SK-N-DZ (cell line): Measurements from ENCODE around the gene LRG1.

Experiments
- DNase-seq: peaks from one replicate; pipeline ENCODE4 v3.0.0-alpha.2; 2015; ENCODE audit warnings: low spot score

LRG1 gene

DNA sequence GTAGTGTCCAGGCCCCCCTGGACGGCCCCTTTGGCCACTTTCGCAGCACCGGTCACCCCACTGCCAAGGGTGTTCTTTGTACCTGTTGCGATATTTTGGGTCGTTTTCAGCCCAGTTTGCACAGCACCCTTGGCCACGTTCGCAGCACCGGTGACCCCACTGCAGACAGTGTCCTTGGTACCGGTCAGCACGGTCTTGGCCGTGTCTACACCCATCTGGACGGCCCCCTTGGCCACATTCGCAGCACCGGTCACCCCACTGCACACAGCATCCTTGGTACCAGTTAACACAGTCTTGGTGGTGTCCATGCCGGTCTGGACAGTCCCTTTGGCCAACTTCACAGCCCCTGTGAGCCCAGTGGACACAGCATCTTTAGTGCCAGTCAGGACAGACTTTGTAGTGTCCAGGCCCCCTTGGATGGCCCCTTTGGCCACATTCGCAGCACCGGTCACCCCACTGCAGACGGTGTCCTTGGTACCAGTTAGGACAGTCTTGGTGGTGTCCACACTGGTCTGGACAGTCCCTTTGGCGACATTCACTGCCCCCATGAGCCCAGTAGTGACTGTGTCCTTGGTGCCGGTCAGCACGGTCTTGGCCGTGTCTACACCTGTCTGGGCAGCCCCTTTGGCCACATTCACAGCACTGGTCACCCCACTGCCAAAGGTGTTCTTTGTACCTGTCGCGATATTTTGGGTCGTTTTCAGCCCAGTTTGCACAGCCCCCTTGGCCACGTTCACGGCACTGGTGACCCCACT is 28.4 kb downstream of the LRG1 start:
- no peak for DNase-seq

DNA sequence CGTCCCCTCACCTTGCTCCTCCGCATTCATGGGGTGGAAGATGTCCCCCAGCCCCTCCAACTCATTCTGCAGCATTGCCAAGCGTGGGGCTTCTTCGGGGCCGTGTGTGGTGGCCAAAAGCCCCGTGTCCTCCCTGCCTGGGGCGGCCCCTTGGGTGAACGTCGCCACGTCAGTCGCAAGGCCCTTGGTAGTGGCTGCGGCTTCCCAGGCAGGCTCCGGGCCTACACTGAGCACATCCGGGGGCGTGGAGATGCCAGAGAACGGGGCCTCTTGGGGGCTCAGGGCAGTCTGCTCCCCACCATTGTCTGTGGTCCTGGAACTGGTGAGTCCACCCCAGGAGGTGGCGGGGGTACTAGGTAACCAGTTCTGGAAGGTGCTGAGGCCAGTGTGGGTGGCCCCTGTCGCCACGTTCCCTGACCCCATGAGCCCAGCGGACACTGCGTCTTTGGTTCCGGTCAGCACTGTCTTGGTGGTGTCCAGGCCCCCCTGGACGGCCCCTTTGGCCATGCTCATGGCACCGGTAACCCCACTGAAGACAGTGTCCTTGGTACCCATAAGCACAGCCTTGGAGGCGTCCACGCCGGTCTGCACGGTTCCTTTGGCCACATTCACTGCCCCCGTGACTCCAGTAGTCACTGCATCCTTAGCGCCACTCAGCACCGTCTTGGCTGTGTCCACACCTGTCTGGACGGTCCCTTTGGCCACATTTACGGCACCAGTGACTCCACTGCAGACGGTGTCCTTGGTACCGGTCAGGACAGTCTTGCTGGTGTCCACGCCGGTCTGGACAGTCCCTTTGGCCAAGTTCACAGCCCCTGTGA is 29.2 kb downstream of the LRG1 start:
- DNase-seq: no peak

DNA sequence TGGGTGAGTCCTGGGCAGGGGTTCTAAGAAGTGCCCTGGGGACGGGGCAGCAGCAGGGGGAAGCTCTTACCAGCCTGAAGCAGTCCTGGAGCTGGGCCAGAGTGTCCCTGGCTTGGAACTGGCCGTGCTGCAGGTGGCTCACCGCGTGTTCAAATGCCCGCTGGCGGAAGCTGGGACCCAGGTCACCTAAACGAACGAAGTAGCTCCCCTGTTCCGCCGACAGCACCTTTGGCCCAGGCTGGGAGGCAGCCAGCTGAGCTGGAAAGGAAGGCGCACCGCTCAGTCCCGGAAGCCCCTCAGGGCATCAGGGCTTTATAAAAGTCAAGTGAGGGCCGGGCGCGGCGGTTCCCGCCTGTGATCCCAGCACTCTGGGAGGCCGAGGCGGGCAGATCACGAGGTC is 31.1 kb downstream of the LRG1 start:
- no peak for DNase-seq

DNA sequence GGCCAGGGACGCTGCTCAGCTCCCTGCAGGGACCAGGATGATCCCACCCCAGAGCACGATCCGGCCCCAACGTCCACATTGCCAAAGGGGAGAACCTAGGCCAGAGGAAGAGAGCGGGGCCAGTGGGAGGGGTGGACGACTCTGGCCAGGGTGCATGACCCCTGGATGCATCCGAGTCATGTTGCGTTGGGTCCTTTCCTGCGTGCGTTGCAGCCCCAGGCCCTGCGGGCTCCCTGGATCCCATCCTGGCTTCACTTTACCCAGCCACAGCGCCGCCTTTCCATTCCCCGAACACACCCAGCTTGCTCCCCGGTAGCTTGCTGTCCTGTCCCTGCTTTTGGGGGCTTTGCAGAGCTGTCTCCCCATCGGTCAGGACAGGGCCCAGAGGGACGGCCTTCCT is 32.0 kb downstream of the LRG1 start:
- DNase-seq: no peak

DNA sequence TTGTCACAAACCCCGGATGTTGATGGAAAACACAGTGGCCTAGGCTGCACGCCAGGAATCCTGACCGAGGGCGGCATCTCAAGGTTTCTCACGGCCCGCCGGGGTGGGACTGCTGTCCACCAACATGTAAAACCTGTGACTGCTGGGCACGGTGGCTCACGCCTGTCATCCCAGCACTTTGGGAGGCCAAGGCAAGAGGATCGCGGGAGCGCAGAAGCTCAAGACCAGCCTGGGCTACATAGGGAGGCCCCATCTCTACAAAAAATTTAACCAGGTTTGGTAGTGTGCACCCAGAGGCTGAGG is 32.7 kb downstream of the LRG1 start:
- DNase-seq: no peak

DNA sequence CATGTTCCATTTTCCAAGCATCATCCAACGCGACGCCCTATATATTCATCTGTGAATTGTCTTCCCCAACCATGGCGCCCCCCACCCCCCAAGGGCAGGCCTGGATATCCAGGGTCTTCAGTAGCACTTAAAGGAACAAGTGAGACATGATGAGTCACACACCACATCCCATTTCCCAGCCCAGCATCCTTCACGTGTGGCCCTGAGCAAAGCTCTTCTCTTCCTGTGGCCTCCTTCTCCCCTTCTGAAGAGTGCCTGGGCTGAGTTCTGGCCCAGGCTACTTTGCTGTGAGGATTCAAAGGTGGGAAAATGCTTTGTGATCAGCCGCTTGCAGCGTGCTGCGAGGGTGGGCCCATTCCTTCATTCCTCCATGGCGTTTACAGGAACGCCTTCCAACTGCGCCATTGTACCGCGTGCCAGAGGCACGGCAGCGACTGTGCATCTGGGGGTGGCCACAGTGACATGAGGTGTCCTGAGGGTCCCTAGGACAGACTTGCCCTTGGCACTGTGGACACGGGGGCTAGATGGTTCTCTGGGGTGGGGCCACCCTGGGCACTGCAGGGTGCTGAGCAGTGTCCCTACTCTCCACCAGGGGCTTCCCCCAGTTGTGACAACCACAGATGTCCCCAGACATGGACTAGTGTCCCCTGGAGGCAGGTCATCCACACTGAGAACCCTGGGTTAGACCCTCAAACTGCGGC is 33.2 kb downstream of the LRG1 start:
- no peak for DNase-seq

DNA sequence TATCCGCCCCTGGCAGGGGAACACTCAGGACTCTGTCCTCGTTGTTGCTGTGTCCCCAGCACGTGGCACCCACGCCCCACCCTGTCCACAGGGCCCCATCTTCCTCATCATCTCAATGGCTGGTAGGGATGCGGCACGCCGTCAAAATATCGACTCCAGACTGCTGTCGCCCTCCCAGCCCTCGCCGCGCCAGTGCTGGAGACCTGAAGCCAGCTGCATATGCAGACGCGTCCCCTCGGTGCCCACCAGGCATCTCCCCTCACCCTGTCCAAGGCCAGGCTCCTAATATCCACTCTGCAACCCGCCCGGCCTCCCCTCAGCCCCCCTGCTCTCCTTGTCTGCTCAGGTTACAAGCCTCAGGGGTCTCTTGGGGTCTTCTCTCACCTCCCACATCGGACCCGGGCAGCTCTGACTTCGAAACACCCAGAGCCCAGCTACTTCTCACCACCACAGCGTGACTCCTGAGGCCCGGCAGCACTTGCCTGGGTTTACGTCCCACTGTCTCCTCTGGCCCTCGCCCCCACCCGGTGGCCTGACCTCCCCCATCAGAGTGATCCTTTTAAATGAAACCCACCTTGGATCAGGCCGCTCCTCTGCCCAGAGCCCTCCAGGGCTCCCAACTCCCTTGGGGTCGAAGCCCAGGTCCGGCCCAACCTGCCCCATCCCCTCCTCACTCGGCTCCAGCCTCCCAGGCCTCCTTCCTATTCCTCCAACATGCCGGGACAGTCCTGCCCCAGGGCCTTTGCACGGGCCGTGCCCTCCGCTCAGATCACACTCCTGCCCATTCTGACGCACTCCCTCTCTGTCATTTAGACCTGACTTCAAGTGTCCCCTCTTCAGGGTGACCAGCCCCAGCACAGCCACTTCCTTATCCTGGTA is 34.0 kb downstream of the LRG1 start:
- DNase-seq: no peak

DNA sequence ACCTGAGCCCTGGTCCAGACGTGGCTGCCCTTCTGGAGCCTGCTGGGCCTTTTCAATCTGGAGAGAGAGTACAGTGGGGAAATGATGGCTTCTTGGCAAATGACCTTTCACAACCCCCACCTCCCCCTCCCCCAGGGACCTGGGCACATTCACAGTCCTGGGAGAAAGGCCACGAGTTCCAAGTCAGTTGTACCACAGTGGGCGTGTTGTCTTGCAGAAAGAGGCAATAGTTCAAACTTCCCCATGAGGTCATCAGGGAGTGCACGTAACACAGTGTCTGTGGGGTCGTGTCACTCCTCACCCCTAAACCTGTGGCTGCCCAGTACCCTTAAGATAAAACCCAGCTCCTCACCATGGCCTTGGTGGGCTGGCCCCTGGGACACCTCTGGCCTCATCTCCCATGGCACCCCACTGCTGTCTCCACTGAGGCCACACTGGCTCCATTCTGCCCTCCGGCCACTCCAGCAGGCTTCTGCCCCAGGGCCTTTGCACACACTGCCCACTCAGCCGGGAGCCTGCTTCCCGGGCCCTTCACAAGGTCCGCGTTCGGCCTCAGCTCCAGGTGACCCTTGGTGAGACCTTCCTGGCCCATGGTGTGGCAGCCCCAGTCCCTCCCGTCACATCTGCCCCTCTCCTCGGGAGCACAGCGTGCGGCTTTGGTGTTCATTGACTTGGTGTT is 34.8 kb downstream of the LRG1 start:
- no peak for DNase-seq

DNA sequence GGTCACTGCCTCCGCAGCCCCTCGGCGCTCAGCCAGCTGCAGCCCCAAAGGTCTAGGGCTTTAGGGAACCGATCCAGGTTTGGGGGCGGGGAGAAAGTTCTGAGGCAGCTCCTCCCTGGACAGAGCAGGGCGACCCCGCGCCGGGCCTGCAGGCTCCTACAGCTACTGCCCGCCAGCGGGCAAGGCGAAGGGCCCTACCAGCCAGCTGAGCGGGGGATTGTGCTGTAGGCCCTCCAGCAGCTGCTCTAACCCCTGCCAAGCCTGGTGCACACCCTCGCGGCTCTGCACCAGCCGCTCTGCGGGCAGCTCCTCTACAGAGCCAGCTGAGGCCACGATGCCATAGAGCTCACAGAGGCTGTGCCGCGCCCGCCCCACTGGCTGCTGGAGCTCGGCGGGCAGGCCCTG is 35.5 kb downstream of the LRG1 start:
- DNase-seq: no peak

DNA sequence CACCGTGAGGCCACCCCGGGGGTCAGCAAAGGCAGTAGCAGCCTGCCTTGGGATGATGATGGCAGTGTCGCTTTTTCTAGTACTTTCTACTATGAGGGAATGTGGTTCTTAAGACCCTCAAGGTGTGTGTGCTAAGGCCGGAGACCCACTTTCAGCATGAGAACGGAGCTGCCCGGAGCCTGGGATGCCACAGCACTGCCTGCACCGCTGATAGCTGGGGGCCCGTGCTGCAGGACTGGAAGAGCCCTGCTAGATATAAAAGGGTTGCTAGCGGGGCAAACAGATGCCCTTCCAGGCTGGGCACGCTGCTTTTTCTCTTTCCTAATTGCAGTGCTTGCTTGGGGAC is 36.0 kb downstream of the LRG1 start:
- no peak for DNase-seq

DNA sequence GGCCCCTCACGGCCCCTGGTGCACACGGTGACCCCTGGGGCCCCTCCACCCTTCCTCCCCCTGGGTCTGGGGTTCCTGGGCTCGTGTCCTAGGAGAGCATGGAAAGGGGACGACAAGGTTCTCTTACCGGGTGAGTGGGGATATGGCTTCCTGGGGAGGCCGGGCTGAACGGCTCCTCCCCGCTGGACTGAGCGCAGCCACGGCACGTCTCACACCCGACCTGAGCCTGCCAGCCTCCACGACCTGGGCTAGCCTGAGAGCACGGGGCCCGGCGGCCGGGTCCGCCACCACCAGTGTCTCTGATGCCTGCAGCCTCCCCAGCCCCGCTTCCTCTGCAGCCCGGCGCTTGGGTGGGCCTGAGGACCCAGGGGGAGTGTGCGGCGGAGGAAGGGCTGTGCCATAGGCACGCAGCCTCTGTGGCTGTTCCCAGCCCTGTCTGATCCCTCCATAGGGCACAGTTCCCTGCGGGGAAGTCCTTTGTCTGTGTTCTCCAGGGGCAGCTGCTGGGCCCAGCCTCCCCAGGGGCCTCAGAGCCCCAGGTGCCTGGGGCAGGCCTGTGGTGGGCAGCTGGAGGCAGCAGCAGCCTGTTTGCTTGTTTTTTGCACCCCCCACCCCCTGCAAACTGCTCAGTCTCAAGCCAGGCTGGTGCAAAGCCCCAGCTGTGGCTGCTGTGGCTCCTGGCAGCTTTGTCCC is 36.6 kb downstream of the LRG1 start:
- DNase-seq: no peak

DNA sequence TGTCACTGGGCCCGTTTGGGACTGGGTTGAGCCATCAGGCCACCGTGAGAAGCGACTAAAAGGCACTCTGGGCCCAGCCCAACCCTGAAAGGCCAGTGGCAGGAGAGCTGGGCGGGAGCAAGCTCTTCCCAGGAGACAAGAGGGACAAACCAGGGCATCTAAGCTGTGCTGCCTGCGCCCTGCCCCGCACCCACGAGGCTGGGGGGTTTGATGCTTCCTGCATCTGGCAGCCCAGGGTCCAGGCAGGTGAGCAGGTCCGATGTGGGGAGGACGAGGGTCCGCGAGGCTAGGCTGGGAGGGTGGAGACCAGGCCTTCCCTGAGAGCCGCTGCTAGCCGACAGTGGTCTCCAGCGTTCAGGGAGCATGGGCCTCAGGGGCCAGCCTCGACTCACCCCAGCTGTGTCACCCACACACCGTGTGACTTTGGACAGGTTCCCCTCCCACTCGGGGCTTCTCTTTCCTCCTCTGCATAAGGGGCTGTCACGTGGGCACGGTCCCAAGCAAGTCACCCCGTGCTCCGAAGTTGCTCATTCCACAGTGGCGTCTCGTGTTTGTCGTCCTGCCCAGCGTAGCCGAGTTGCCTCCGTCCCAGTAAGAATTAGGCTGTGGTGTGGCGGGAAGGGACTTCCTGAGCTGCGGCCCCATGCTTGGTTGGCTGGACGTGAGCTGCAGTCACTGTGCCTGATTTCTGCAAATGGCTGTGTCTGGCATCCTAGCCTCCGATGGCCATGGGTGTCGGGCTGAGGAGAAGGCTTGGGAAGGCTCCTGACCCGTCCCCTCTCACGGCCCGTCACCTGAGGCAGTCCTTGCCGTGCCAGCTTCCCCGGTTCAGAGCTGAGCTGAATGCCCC is 37.3 kb downstream of the LRG1 start:
- no peak for DNase-seq

DNA sequence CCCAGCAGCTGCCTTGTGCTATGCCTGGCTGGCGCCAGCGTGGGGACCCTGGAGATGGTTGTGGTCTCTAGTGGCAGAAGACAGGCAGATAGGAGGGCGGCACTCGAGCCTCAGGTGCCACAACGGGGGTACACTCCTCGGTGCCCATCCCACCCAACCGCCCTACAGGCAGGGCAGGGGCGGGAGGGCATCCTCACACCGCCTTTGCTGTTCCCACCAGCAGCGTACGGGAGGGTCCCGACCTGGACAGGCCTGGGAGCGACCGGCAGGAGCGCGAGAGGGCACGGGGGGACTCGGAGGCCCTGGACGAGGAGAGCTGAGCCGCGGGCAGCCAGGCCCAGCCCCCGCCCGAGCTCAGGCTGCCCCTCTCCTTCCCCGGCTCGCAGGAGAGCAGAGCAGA is 38.1 kb downstream of the LRG1 start:
- no peak for DNase-seq

DNA sequence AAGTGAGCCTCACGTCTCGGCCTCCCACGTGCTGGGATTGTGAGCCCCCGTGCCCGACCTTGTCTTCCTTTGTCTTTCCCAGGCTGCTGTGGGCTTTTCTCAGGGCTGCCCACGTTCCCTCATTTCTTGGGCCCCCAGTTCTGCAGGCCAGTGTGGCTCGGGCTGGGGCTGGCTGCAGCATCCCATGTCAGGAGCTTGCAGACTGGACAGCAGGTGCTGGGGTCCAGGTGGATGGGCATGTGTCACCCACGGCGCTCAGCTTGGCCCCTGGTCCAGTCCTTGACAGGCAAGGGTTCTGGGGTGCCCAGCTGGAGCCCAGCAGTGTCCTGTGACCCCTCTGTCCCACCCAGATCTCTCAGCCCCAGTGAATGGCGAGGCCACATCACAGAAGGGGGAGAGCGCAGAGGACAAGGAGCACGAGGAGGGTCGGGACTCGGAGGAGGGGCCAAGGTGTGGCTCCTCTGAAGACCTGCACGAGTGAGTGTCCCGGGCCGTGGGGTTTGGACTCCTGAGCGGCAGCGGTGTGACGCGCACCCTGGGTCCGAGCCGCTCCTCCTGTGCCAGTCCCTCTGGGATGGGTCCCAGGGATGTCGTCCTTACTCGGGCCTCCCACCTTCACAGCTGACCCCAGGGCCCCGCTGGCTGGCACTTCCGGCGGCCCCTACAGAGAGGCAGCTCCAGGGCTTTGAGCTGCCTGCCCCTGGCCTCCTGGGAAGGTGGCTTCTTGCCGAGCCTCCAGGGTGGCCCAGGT is 38.8 kb downstream of the LRG1 start:
- DNase-seq: no peak

DNA sequence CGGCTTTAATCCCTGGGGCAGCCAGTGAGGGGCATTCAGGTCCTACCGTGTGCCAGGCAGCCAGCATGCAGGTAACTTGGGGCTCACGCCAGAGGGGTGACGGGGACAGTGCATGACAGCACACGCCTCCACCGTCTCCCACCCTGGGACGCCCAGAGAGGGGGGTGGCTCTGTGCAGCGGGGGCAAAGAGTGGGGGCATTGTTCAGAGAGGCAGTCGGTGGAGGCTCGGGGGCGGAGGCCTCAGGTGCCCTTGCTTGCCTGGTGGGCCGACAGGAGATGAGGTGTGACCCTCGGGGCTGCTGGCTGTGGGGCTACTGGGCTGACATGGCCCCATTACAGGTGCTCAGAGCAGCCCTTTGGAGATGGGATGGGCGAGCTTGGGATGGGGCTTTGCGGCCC is 40.0 kb downstream of the LRG1 start:
- DNase-seq: no peak

DNA sequence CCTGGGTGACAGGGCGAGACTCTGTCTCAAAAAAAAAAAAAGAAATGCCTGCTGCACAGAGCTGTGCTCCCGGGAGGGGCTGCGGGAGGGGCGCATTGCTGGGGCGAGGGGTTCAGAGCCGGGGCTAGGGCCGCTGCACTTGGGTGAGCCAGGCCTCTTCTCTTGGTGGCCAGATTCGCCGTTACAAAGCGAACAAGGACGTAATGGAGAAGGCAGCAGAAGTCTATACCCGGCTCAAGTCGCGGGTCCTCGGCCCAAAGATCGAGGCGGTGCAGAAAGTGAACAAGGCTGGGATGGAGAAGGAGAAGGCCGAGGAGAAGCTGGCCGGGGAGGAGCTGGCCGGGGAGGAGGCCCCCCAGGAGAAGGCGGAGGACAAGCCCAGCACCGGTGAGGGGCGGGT is 40.5 kb downstream of the LRG1 start:
- DNase-seq: no peak

DNA sequence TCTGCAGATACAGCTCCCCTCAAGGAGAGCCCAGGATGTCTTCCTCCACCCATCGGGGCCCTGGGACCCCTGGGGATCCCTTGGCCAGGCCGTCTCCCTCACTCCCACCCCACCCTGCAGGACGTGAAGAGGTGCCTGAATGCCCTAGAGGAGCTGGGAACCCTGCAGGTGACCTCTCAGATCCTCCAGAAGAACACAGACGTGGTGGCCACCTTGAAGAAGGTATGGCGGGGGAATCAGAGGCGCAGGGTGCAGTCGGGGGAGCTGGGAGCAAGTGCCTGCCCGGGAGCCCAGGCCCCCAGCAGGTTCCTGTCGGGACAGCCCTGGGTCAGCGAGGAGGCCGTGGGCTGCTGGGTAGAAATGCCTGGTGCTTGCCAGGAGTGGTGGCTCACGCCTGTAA is 41.1 kb downstream of the LRG1 start:
- no peak for DNase-seq

DNA sequence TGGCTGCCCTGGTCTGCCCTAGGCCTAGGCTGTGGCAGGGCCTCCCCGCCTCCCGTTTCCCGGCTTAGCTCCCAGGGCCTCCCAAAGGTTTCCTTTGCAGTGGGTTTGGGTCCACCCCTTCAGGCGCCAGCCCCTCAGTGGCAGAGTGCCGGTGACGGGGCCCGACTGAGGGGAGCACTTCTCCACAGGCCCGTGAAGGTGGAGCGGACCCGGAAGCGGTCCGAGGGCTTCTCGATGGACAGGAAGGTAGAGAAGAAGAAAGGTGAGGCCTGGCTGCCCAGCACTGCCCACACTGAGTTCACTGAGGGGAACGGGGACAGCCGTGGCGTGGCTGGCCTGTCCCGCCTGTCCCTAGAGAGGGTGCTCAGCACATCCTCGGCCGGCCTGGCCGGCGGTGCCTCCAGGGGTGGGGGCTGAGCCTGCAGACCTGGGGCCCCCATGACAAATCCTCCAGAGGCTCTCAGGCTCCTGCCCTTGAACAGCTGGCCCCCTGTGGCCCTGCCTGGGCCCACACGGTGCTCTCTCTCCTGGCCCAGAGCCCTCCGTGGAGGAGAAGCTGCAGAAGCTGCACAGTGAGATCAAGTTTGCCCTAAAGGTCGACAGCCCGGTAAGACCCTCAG is 42.0 kb downstream of the LRG1 start:
- no peak for DNase-seq

DNA sequence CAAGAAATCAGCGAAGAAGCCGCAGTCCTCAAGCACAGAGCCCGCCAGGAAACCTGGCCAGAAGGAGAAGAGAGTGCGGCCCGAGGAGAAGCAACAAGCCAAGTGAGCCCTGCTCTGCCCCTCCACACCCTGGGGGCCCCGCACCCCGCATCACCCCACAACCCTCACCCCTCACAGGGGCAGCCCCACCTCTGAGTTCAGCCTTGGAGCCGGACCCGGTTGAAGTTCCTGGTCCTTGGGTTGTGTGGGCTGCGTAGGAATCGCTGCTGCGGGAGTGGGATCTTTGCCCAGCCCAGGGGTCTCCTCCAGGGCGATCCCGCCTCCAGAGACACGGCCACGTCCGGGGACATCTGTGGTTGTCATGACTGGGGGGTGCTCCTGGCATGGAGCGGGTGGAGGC is 43.5 kb downstream of the LRG1 start:
- DNase-seq: no peak
